Measurements from ENCODE around the gene ASB13.
A peak's percentile ranks its signal among the peaks of the same experiment; 100 is the strongest.

The ASB13 gene

GRCh38 chr10:5669604-5670003 is 3.2 kb upstream of the ASB13 start:
- no peak for DNase-seq

- DNase-seq: no peak
Observed at GRCh38 chr10:5668429-5668828, 2.0 kb upstream of the ASB13 start.

DNA sequence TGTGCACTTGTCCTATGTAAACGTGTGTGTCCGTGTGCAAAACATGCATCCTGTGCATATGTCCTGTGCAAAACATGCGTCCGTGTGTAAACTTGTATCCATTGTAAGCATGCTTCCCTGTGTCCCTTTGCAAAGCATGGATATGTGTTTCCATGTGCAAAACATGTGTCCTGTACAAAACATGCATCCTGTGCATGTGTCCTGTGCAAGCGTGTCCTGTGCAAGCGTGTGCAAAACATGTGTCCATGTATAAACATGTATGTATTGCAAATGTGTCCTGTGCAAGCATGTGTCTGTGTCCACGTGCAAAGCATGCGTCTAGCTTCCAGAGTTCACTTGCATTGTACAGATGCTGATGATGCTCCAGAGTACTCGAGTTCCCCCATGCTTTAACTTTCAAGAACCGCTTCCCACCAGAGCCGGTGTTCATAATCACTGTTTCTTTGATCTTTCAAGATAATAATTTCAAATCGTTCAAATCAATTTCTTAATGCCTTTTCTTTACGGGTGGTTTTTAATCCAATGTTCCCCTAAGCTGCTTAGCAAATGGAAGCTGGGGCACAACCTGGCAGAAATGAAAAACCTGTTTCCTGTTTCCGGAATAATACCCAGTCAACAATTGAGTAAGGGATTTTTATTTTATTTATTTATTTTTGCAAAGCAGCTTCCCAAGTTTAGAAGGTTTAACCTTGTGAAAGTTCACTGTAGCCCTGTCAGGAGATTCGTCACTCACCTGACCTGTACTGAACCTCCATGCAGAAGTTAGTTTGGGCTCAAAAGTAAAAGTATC is 641 bp upstream of the ASB13 start:
- peak in 1 of 5 experiments; percentile 27 for DNase-seq

DNA sequence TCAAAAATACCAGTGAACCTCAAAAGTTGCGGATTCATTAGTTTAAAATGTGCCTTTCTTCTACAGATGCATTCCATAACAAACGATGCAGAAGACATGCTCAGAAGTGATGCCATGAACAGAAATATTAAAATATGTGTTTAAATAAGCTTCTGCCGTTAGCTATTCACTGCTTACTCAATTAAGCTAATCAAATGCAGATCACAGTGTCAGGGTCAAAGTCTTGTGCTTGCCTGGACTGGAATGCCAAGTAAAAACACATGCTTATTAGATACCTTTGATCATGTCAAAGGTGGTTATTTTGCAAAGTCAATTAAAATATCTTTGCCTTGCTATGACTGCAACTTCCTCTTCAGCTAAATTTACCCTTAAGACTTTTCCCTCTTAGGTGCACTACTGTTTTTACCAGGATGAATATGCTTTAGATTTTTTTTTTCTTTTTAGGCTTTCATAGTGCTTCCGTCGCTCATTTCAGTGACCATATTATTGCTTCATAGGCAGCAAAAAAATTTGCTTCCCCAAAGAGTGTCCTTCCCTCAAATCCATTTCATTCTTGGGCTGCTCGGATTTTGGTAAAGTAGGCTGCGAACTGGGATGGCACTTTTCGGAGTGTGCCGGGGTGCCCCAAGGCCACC is 905 bp downstream of the ASB13 start:
- DNase-seq: no peak

- no peak for DNase-seq
Observed at GRCh38 chr10:5663692-5664427, 2.5 kb downstream of the ASB13 start.

DNA sequence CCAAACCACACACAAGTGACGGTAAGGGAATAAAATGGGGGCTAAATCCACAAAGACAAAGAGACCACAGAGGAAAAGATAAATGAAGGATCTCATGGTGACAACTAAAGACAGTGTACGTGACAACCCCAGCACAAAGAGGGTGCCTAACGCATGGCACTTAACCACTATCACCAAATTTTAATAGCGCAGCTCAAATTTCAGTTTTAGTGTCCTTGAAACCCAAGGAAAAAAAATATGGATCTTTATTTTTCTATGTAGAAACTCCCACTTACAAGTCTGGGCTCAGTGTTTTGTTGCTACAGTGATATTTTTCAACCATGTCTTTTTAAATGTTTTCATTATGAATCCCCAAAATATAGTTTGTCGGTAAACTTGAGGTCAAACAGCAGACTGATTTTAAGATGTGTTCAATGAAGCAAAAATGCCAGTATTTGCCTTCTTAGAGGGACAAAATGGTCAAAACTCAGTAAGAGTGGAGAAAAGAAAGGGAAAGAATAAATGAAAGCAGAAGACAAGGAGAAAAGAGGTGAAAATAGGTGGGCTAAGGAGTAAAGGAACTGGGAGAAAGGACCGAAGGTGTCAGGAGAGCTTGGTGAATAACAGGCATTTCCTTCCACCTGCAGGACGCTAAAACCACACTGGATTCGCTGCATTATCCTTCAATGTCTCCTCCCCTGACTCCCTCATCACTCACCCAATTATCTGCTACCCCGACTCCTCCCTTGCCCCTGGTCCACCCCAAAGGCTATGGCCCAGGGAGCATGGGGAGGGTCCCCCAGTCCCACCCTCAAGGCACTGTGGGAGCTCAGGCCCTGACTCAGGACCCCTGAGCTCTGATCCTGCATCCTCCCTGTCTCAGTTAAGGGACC is 3.5 kb downstream of the ASB13 start:
- DNase-seq: no peak

GRCh38 chr10:5661043-5661442 is 5.4 kb downstream of the ASB13 start:
- no peak for DNase-seq

GRCh38 chr10:5659702-5660528 is 6.5 kb downstream of the ASB13 start:
- DNase-seq: peak in 1 of 5 experiments; percentile 53

GRCh38 chr10:5658871-5659618 is 7.3 kb downstream of the ASB13 start:
- no peak for DNase-seq

DNA sequence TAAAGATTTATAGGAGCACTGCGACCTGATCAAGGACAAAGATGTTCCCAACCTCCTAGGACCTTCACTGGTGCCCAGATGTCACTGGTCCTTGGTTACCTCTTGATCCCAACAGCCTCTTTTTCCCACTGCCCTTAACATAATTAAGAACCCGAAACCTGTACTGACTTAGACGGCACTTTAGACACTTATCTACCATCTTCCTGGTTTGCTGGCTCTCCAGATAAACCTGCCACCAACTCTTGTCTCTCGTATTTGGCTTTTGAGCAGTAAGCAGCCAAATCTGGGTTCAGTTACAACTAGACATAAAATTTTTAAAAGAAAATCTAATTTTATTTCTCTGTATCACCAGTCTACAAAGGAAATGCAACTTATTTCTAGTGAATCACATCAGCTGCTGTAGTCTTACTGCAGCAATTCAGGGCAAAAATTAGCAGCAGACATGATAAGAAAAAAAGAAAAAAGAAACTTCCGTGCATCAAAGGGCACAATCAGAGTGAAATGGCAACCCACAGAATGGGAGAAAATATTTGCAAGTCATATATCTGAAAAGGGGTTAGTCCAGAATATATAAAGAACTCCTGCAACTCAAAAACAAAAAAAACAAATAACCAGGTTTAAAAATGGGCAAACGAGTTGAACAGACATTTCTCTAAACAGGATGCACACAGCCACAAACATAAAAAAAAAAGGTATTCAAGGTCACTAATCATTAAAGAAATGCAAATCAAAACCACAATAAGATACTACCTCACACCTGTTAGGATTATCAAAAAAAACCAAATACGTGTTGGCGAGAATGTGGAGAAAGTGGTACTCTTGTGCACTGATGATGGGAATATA is 9.4 kb downstream of the ASB13 start:
- DNase-seq: no peak

GRCh38 chr10:5655121-5655520 is 11.3 kb downstream of the ASB13 start:
- DNase-seq: peak in 1 of 5 experiments; percentile 65

DNA sequence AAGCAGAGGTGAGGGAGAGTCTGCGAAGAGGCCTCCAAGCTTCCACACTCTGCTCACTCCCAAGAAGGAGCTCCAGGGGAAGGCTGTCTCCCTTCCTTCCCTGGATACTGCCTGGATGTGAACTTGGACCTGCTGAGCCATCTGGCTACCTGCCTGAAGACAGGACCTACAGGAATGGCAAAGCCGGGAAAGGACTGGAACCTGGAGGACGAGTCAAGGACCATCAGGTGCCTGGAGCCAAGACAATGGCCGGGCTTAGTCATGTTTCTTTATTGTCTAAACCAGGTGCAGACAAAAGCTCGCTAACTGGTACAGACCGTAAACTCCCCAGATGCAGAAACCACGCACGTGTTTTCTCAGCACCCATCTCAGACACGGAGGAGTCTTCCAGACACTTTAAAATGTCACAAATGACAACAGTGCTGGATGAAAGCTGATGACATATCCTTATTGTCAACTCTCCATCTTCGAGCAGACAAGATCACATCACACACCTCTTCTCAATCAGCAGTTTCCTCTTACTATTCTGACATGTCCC is 12.1 kb downstream of the ASB13 start:
- no peak for DNase-seq

- DNase-seq: no peak
Observed at GRCh38 chr10:5652746-5653145, 13.6 kb downstream of the ASB13 start.

GRCh38 chr10:5651388-5651764 is 15.0 kb downstream of the ASB13 start:
- no peak for DNase-seq

- DNase-seq: no peak
Observed at GRCh38 chr10:5650664-5651387, 15.6 kb downstream of the ASB13 start.

DNA sequence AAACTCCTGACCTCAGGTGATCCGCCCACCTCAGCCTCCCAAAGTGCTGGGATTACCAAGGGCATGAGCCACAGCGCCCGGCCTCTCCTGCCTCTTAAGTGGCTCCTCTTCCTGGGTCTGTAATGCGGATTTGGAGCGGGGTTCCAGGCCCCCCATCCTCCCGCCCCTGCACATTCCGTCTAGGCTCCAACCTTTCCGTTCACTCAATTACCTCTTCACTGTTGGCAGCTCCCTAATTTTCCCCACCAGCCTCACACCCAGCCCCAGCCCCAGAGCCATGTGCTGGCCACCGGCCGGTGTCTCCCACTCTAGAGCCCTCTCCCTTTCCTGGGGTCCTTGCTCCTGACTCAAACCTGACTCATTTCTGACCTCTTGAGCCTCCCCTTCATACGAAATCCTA is 16.6 kb downstream of the ASB13 start:
- no peak for DNase-seq

DNA sequence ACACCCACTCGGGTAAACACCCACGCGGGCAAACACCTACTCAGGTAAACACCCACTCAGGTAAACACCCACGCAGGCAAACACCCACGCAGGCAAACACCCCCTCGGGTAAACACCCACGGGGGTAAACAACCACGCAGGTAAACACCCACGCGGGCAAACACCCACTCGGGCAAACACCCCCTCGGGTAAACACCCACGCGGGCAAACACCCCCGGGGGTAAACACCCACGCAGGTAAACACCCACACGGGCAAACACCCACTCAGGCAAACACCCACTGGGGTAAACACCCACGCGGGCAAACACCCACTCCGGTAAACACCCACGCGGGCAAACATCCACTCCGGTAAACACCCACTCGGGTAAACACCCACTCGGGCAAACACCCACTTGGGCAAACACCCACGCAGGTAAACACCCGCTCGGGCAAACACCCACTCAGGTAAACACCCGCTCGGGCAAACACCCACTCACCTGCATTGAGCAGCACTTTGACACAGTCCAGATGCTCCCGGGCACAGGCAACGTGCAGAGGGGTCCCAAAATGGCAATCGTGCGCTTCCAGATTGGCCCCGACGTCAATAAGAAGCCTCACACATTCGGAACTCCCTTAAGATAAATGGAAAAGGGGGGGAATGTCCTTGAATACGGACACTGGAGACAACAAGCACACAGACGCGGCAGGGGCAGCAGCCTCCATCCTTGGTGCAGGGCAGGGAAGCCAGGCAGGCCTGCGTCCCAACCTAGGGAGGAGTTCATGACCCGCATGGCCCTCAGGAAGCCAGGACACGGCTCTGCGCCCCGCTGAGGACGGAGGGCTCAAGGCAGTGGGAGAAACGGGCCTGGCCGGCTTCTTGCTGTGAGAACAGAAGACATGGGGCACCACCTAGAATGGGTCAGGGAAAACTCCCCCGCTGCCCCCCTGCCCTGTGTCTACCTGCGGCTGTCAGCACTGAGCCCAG is 17.6 kb downstream of the ASB13 start:
- DNase-seq: no peak

All from T-helper 2 cell (primary cell).